AG04449 (cell line): Measurements from ENCODE around the gene PGM5.

Experiments used
- CTCF ChIA-PET: fragments of 350-600 bp; formaldehyde crosslinking; extraction: SDS; loops from one replicate; lab custom pipeline; 2021; ENCODE audit warnings: antibody characterized with exemption; lab: Yijun Ruan, JAX
- POLR2A ChIA-PET: fragments of 400-600, 350-600 bp; formaldehyde crosslinking; extraction: SDS; loops from one replicate; lab custom pipeline; 2020; ENCODE audit warnings: antibody characterized with exemption, inconsistent platforms; lab: Yijun Ruan, JAX
- DNase-seq: peaks from one replicate; pipeline ENCODE4 v3.0.0-alpha.2; 2010; ENCODE audit warnings: low read depth, low spot score
- H3K4me3 ChIP-seq: 2 replicates; pipeline ENCODE4 v1.5.1; 2011; ENCODE audit warnings: low read depth, mild to moderate bottlenecking, control low read depth, low read length
- CTCF ChIP-seq: IDR thresholded peaks from one replicate; pipeline ENCODE4 v1.5.1; 2011; ENCODE audit warnings: mild to moderate bottlenecking, moderate library complexity, low read length, control low read depth, inconsistent platforms; ENCODE audit not compliant: insufficient read depth; ENCODE audit errors: missing control alignments

The PGM5 gene

GRCh38 chr9:68575817-68576216, 219.4 kb downstream of the PGM5 start:
- no peak for TF ChIP-seq CTCF
- ChIA-PET CTCF (interaction anchor here (1.4 kb wide), 1 partner anchor 9 kb away, joined by 4 read pairs; no protein-coding TSS in a partner anchor), POLR2A (no interaction called here)
- no peak for DNase-seq
- no peak overlapping the region for H3K4me3 ChIP-seq

GRCh38 chr9:68577774-68578591, 221.6 kb downstream of the PGM5 start:
- no peak for DNase-seq
- POLR2A ChIA-PET, result no interaction called here
- CTCF ChIA-PET, result no interaction called here

More at GRCh38 chr9:68577774-68578591, 221.6 kb downstream of the PGM5 start:
- no peak overlapping the region for H3K4me3 ChIP-seq
- no peak for TF ChIP-seq CTCF
